Thoracic aorta (tissue), 2 donors: ENCODE measurements around the gene MALRD1. TPM values are rescaled to one million over a fixed set of nuclear protein-coding genes. Genes with fewer than 3 reads are reported as not detected.

Experiments used
- ATAC-seq: fragments of 150-250 bp; one replicate; pipeline ENCODE4 v1.8.0; 2017; ENCODE audit warnings: low read depth; ENCODE audit not compliant: insufficient number of reproducible peaks, low FRiP score
- DNase-seq: peaks from one replicate; pipeline ENCODE4 v3.0.0-alpha.2; 2020; ENCODE audit warnings: low spot score
- H3K27ac ChIP-seq, 2 donors: fragments of 200-600 bp; sonication (generic); 1 replicate in 1 of 2; 2 replicates in 1 of 2; pipeline ENCODE4 v1.5.1; 2016; ENCODE audit warnings: mild to moderate bottlenecking in 2 of 2, moderate library complexity in 2 of 2
- H3K27me3 ChIP-seq: fragments of 200-600 bp; sonication (generic); replicated peaks from 2 replicates; pipeline ENCODE4 v1.6.0; 2016; ENCODE audit warnings: mild to moderate bottlenecking; ENCODE audit not compliant: insufficient read depth
- H3K36me3 ChIP-seq: fragments of 200-600 bp; sonication (generic); one replicate; pipeline ENCODE4 v1.5.1; 2016
- H3K4me1 ChIP-seq, 2 donors: fragments of 200-600 bp; sonication (generic); 1 replicate in 1 of 2; 2 replicates in 1 of 2; pipeline versions ENCODE4 v1.5.1 to v1.6.0; 2016; ENCODE audit warnings: low read depth in 2 of 2, mild to moderate bottlenecking in 1 of 2; ENCODE audit not compliant: control insufficient read depth in 1 of 2
- H3K4me3 ChIP-seq: fragments of 200-600 bp; sonication (generic); 2 replicates; pipeline ENCODE4 v1.5.1; 2016; ENCODE audit warnings: mild to moderate bottlenecking
- H3K9me3 ChIP-seq: fragments of 200-600 bp; sonication (generic); 2 replicates; pipeline ENCODE4 v1.5.1; 2016
- CTCF ChIP-seq: fragments of 200-600 bp; sonication (generic); IDR thresholded peaks from one replicate; pipeline ENCODE4 v1.5.1; 2019; ENCODE audit warnings: antibody characterized with exemption
- total RNA-seq, 2 donors: library from RNA; depleted of rRNA; stranded (reverse); fragments of >200 nt; gene quantifications; one replicate each; pipeline versions ENCODE4 v1.1.0 to v1.2.3, GENCODE V29; 2016

The MALRD1 gene
- total RNA-seq, 2 donors from 2014 or later = 0.92 to 5.3 TPM

DNA sequence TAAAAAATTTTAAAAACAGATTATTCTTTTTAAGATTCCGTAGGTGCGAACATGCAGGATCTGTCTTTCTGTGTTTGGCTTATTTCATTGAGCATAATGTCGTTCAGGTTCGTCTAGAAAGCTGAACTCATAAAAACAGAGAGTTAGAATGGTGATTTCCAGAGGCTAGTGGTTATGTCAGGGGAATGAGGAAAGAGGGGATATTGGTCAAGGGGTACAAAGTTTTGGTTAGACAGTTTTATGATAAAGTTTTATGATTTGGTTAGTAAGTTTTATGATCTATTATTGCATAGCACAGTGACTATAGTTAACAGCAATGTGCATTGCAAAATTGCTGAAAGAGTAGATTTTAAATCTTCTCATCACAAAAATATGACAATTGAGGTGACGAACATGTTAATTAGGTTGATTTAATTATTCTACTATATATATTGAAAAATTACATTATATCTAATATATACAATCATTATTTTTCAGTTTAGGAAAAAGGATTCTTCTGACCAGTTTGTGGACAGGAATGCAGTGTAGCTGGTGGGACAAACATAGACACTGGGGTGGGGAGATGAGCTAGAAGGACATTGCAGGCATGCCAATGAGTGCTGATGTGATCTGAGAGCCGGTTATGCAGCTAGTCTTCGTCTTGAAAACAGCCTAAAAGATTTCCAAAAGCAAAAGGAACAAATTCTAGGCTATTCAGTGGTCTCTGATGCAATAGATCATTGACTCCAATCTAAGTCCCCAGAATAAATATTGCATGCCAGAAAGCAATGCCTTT, 31.3 kb upstream of the MALRD1 start:
- TF ChIP-seq CTCF = no peak
- H3K36me3 ChIP-seq = no peaks in the 10 kb centered on the region
- no peaks in the 10 kb centered on the region for H3K9me3 ChIP-seq
- H3K27me3 ChIP-seq = no peaks in the 10 kb centered on the region
- DNase-seq (no peak), ATAC-seq (no peak)
- H3K27ac ChIP-seq = no peak overlapping the region
- H3K4me3 ChIP-seq = no peak overlapping the region
- no peaks in the 10 kb centered on the region for H3K4me1 ChIP-seq

GRCh38 chr10:19021162-19021561, 27.4 kb upstream of the MALRD1 start:
- Histone ChIP-seq H3K4me1 (no peaks in the 10 kb centered on the region), H3K9me3 (no peaks in the 10 kb centered on the region), H3K27me3 (no peaks in the 10 kb centered on the region), H3K27ac (no peak overlapping the region), H3K4me3 (no peak overlapping the region), H3K36me3 (no peaks in the 10 kb centered on the region)
- no peak for DNase-seq
- ATAC-seq = no peak
- no peak for TF ChIP-seq CTCF

- no peak for TF ChIP-seq CTCF
- Histone ChIP-seq H3K4me3 (no peak overlapping the region), H3K9me3 (no peaks in the 10 kb centered on the region), H3K27me3 (no peaks in the 10 kb centered on the region), H3K27ac (no peak overlapping the region), H3K4me1 (no peaks in the 10 kb centered on the region), H3K36me3 (no peaks in the 10 kb centered on the region)
- ATAC-seq (no peak), DNase-seq (no peak)
Observed at GRCh38 chr10:19024611-19025010, 24.0 kb upstream of the MALRD1 start.

DNA sequence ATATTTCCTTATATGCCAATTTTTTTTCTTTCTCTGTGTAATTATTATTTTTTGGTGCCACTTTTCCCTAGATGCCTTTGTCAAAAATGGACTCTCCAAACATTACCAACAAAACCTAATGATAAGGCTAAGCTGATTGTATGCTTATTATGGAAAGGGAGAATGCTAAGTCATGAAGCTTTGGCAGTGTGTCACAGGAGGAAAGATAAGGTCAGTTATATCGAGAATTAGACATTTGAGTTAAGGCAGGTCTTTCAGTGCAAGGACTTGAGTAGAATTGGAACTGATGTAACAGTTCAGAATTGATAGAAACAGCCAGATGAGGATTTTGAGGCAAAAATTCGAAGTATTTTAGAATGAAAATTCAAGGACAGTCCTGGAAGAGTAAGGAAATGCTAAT, 16.8 kb upstream of the MALRD1 start:
- H3K4me1 ChIP-seq = no peaks in the 10 kb centered on the region
- DNase-seq = no peak
- no peak overlapping the region for H3K4me3 ChIP-seq
- H3K27me3 ChIP-seq = no peaks in the 10 kb centered on the region
- no peaks in the 10 kb centered on the region for H3K36me3 ChIP-seq
- no peak overlapping the region for H3K27ac ChIP-seq
- no peak for TF ChIP-seq CTCF
- ATAC-seq = no peak
- no peaks in the 10 kb centered on the region for H3K9me3 ChIP-seq

DNA sequence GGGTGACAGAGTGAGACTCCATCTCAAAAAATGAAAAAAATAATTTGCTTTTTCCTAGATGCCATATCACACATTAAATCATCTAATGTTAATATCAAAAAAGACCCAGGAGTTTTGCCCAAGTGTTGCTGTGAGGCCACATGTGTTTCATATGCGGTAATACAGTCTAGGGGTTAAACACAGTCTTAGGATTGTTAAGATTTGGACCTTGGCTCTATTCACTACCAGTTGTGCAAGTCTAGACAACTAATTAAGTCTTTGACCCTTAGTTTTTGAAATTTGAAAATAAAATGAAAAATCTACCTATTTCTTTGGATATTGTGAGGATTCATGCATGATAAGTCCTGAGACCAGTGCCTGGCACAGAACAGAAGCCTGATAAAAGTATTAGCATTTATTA, 14.9 kb upstream of the MALRD1 start:
- Histone ChIP-seq H3K4me1 (no peaks in the 10 kb centered on the region), H3K27ac (no peak overlapping the region)
- TF ChIP-seq CTCF = no peak

More for the DNA sequence above, 14.9 kb upstream of the MALRD1 start:
- no peak for DNase-seq
- no peak for ATAC-seq
- no peaks in the 10 kb centered on the region for H3K27me3 ChIP-seq
- H3K9me3 ChIP-seq = no peaks in the 10 kb centered on the region
- H3K36me3 ChIP-seq = no peaks in the 10 kb centered on the region
- H3K4me3 ChIP-seq = no peak overlapping the region
